CD4-positive, alpha-beta T cell treated with Interleukin-1 beta for 1 hour (primary cell): ENCODE measurements around the gene OBP2A.
A peak's percentile ranks its signal among the peaks of the same experiment; 100 is the strongest.
"Not testable (repeated sequence)": the region's sequence is repeated elsewhere in the genome, so short reads cannot be mapped to it uniquely, and the experiment has no call there.

ENCODE experiments used
- DNase-seq, 2 donors: peaks; one replicate each; pipeline ENCODE4 v3.0.0-alpha.2; 2020 to 2022

Gene OBP2A

DNA sequence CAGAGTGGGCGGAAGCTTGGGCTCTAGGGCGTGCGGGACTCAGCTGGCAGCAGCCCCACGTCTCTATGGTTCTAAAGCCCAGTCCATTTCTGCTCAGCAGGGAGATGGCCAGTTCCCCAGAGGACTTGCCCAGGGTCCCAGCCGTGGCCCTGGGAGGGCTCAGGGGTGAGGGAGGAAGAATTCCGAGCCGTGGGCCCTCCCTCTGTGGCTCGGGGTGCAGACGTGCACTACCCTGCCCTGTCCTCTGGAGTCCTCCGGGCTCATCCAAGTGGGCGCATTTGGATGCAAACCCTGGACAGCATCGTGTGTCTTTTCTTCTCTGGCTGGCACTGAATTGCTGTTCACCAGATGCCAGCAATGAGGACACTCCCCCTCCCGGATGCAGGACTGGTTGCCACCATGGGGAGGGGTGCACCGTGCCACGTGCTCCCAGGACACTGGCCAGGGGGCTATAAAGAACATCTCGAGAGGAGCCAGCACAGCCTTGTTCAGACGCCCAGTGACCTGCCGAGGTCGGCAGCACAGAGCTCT, at the start of gene OBP2A:
OBP2A (plus strand) TSS at position 481 of the 531 bp plus-strand sequence. CDS start 55 bp downstream, outside the sequence.
- DNase-seq, result not testable (repeated sequence)

- no peak for DNase-seq
These were observed 47.4 kb upstream of the OBP2A start for GRCh38 chr9:135498381-135499126.

- peak; percentile 88 to 89 for DNase-seq
These were observed 46.4 kb upstream of the OBP2A start for GRCh38 chr9:135499326-135500070.

GRCh38 chr9:135500071-135500524, 45.8 kb upstream of the OBP2A start:
- no peak for DNase-seq

- peak; percentile 87 to 89 for DNase-seq
These were observed 45.2 kb upstream of the OBP2A start, which contains the start of gene MRPS2 for GRCh38 chr9:135500525-135501260. MRPS2 (plus strand) TSS chr9:135500682; CDS start chr9:135500711, 29 bp downstream.

- peak in 1 of 2 donors; percentile 39 for DNase-seq
These were observed 44.4 kb upstream of the OBP2A start for GRCh38 chr9:135501261-135502167.

DNA sequence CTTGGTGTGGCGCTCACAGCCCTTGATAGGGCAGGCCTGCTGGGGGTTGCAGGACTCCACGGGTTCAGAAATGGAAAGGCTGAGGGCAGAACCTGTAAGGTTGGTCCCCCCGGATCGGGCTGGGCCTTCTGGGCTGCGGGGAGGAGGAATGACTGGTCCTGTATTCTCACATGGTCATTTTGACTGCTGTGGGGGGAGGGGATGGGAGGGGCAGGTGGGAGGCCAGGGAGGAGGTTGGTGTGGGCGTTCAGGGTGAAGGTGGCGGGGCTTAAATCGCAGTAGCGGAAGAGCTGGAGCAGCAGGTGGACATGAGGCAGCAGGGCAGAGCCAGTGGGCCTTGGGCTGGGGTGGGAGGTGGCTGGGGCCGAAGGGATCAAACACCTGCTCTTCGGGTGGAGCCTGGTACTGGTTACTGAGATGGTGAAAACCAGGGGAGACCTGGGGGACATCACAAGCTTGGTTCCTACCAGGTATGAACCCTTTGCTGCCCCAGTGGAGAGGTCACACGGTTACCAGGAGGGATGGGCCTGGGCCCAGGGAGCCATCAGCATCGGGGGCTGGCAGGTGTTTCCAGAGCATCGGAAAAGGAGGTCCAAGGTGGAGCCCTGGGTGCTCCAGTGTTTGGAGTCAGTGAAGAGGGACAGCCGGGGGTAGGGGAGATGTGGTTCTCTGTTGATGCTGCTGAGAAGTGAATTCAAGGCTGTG, 43.6 kb upstream of the OBP2A start:
- no peak for DNase-seq

DNA sequence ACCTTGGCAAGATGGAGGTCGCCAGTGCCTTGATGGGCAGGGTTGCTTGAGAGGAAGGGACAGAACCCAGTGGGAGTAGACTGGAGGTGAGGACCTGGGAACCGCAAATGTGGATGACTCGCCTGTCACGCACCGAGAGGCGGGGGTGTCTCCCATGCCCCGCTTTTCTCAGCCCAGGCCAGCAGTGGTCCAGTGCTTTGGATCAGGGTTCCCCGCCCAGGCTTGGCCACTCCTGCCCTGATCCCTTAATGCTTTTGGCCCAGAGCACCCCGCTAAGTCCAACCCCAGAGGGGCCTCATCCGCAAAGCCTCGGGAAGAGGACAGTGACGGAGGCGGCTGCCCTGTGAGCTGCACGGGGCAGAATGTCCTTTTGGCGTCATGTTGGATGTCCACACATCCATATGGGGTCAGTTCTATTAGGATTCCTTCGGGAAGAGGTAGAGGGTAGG, 43.0 kb upstream of the OBP2A start:
- no peak for DNase-seq

- no peak for DNase-seq
These were observed 42.3 kb upstream of the OBP2A start for GRCh38 chr9:135503371-135504261.

GRCh38 chr9:135504262-135505243, 41.4 kb upstream of the OBP2A start:
- peak; percentile 44 to 55 for DNase-seq

DNA sequence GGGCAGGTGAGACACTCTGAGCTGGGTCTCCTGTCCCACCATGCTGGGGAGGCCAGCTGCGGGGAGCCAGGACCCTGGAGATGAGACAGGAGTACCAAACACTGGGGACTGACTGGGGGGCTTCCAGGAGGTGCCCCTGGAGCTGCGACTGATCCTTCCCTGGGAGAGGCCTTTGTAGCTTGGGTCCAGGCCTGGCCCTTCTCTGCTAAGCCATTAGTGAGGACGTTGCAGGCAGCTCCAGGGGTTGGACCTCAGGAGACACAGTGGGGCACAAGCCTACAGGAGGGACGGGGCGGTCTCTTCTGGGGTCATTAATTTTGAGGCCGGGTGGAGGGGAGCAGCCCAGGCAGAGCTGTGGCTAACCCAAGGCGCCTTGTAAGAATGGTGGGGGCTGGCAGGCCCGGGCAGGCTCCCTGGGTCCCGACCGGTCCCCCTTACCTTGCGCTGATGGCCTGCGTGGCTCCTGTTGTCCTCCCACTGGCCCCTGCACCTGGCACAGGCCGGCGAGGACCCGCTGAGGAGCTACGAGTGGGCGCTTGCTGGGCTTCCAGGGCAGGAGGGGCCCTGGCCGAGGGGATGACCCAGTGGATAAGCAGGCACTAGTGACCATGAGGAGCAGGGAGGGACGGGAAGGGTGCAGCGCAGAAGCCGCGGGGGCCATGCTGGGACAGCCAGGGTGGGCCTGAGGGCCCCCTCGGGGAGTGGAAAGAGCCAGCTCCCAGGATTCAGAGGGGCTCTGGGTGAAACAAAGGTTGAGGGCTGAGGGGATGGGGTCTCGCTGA, 40.3 kb upstream of the OBP2A start:
- DNase-seq, result no peak

GRCh38 chr9:135506327-135507103, 39.4 kb upstream of the OBP2A start:
- DNase-seq, result no peak

DNA sequence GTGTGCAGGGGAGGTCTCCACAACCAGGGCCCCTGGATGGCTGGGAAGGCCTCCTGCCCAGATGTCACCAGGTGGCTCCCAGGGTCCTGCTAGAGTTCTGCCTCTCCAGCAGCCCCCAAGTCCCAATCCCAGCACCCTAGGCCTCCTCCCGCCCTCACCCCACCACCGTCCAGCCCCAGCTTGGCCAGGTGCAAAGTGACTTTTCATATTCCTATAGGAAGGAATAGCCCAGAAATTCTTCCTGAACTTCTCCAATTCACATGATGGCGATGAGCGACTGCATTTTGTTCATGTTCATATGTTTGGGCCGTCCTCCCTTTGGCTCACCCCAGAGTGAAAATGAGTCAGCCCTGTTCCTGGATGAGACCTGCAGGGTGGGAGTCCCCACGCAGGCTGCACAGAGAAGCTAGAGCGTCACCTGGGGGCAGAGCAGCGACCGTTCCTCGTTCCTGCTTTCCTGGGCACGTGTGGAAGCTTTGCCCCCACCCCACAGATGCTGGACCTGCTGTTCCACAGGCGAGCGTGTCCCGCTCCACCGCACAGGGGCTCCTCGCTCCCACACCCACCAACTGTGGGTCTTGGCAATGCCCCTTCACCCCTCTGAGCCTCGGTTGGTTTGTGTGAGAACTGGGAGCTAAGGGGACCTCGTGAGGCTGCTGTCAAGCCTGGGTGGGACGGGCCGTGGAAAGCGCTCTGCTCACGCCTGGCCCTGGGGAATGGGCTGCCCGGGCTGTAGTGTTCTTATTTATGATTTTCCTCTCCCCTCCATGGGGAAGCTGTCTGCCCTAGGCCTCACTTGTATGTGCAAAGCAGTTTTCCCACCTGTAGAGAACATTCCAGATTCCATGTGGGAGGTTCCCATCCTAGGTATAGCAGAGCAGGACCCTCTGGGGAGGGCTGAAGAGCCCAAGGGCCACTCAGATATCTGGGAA, 38.6 kb upstream of the OBP2A start:
- no peak for DNase-seq

DNA sequence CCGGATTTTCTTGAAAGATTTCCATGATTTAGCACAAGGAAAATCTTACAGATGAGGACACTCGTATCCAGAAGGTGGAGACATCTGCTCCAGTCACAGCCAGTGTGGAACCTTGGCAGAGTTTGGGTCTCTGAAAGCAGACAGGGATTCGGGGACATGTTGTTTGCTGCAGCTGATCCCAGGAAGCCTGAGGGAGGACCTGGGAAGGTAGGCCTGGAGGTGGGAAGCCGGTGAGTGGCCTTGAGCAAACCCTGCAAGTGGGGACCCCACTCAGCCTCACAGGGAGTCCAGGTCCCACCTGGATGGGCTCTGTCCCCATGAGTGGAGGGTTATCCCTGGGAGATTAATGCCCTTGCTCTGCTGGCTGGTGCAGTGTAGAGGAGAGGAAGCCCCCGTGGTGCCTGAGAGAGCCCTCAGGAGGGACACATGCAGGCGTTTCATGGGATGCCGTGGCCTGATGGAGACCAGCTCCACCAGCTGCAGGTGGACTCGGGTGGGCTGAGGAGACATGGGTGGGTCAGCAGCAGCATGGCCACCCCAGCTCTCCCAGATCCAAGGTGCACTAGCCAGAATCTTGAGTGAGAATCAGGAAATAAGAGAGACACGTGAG, 37.6 kb upstream of the OBP2A start:
- no peak for DNase-seq

GRCh38 chr9:135509458-135509857, 36.5 kb upstream of the OBP2A start:
- no peak for DNase-seq

GRCh38 chr9:135512241-135512603, 33.7 kb upstream of the OBP2A start:
- DNase-seq, result no peak
